SHP77 (cell line): ENCODE data around the gene MED9.

Experiments
- DNase-seq, 2 experiments: peaks; one replicate each; lab custom pipeline; 2025; lab: John Stamatoyannopoulos, UW

Gene MED9

GRCh38 chr17:17515934-17516930 is 39.4 kb downstream of the MED9 start:
- DNase-seq, result peak; percentile 94 to 95

GRCh38 chr17:17516941-17517720 is 40.3 kb downstream of the MED9 start:
- peak; percentile 70 to 83 for DNase-seq

GRCh38 chr17:17518014-17518413 is 41.2 kb downstream of the MED9 start:
- no peak for DNase-seq

- no peak for DNase-seq
Measured at GRCh38 chr17:17518951-17519350, 42.2 kb downstream of the MED9 start.

GRCh38 chr17:17519886-17520285 is 43.1 kb downstream of the MED9 start:
- DNase-seq, result no peak

- DNase-seq, result no peak
Measured at GRCh38 chr17:17520599-17521232, 43.9 kb downstream of the MED9 start.

GRCh38 chr17:17523001-17523730 is 46.4 kb downstream of the MED9 start:
- DNase-seq, result peak; percentile 81 to 87

- DNase-seq, result no peak
Measured at GRCh38 chr17:17523731-17524490, 47.1 kb downstream of the MED9 start.

- DNase-seq, result peak in 1 of 2 experiments; percentile 67
Measured at GRCh38 chr17:17525311-17525710, 48.5 kb downstream of the MED9 start.

- no peak for DNase-seq
Measured at GRCh38 chr17:17525956-17526355, 49.2 kb downstream of the MED9 start.

- peak; percentile 86 to 91 for DNase-seq
Measured at GRCh38 chr17:17526369-17526768, 49.6 kb downstream of the MED9 start.

- no peak for DNase-seq
Measured at GRCh38 chr17:17527534-17527933, 50.7 kb downstream of the MED9 start.

GRCh38 chr17:17527956-17528500 is 51.2 kb downstream of the MED9 start:
- DNase-seq, result no peak

- DNase-seq, result peak in 1 of 2 experiments; percentile 57
Measured at GRCh38 chr17:17528696-17529652, 52.2 kb downstream of the MED9 start.

- no peak for DNase-seq
Measured at GRCh38 chr17:17531156-17531555, 54.4 kb downstream of the MED9 start.

GRCh38 chr17:17532991-17533390 is 56.2 kb downstream of the MED9 start:
- no peak for DNase-seq

GRCh38 chr17:17533901-17534441 is 57.2 kb downstream of the MED9 start:
- peak; percentile 97 for DNase-seq

- peak; percentile 95 to 99 for DNase-seq
Measured at GRCh38 chr17:17535957-17536356, 59.2 kb downstream of the MED9 start.

GRCh38 chr17:17536702-17537101 is 59.9 kb downstream of the MED9 start:
- peak; percentile 75 to 77 for DNase-seq
